ENCODE data around the gene KLF5.

GRCh38 chr13:73062468-73062867 is 3.7 kb downstream of the KLF5 start:
- TF ChIP-seq USF2 (CRISPR knock-in tag; IDR thresholded peaks at IDR 0.05): no peak
- TF ChIP-seq, protein P1, sequence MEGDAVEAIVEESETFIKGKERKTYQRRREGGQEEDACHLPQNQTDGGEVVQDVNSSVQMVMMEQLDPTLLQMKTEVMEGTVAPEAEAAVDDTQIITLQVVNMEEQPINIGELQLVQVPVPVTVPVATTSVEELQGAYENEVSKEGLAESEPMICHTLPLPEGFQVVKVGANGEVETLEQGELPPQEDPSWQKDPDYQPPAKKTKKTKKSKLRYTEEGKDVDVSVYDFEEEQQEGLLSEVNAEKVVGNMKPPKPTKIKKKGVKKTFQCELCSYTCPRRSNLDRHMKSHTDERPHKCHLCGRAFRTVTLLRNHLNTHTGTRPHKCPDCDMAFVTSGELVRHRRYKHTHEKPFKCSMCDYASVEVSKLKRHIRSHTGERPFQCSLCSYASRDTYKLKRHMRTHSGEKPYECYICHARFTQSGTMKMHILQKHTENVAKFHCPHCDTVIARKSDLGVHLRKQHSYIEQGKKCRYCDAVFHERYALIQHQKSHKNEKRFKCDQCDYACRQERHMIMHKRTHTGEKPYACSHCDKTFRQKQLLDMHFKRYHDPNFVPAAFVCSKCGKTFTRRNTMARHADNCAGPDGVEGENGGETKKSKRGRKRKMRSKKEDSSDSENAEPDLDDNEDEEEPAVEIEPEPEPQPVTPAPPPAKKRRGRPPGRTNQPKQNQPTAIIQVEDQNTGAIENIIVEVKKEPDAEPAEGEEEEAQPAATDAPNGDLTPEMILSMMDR (IDR thresholded peaks at IDR 0.05): no peak
- no peak for TF ChIP-seq FOXP4 (CRISPR knock-in tag; IDR thresholded peaks at IDR 0.05)
- TF ChIP-seq, protein P2, sequence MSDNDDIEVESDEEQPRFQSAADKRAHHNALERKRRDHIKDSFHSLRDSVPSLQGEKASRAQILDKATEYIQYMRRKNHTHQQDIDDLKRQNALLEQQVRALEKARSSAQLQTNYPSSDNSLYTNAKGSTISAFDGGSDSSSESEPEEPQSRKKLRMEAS (CRISPR knock-in tag; IDR thresholded peaks at IDR 0.05): no peak
- no peak for TF ChIP-seq RELA (CRISPR knock-in tag; IDR thresholded peaks at IDR 0.05; ENCODE audit: borderline replicate concordance)
- TF ChIP-seq, protein P3, sequence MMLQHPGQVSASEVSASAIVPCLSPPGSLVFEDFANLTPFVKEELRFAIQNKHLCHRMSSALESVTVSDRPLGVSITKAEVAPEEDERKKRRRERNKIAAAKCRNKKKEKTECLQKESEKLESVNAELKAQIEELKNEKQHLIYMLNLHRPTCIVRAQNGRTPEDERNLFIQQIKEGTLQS (CRISPR knock-in tag; conservative IDR thresholded peaks at IDR 0.05): no peak
- no peak for TF ChIP-seq ATF2 (CRISPR knock-in tag; IDR thresholded peaks at IDR 0.05; ENCODE audit: borderline replicate concordance, low read depth)
- TF ChIP-seq, protein P4, sequence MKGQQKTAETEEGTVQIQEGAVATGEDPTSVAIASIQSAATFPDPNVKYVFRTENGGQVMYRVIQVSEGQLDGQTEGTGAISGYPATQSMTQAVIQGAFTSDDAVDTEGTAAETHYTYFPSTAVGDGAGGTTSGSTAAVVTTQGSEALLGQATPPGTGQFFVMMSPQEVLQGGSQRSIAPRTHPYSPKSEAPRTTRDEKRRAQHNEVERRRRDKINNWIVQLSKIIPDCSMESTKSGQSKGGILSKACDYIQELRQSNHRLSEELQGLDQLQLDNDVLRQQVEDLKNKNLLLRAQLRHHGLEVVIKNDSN (CRISPR knock-in tag; IDR thresholded peaks at IDR 0.05): no peak
- no peak for TF ChIP-seq CREM (CRISPR knock-in tag; IDR thresholded peaks at IDR 0.05)
- TF ChIP-seq ESRRA (CRISPR knock-in tag; IDR thresholded peaks at IDR 0.05; ENCODE audit: borderline replicate concordance): no peak
- TF ChIP-seq ETV6 (CRISPR knock-in tag; IDR thresholded peaks at IDR 0.05): no peak
- no peak for TF ChIP-seq SP1 (CRISPR knock-in tag; conservative IDR thresholded peaks at IDR 0.05)
- TF ChIP-seq, protein P5, sequence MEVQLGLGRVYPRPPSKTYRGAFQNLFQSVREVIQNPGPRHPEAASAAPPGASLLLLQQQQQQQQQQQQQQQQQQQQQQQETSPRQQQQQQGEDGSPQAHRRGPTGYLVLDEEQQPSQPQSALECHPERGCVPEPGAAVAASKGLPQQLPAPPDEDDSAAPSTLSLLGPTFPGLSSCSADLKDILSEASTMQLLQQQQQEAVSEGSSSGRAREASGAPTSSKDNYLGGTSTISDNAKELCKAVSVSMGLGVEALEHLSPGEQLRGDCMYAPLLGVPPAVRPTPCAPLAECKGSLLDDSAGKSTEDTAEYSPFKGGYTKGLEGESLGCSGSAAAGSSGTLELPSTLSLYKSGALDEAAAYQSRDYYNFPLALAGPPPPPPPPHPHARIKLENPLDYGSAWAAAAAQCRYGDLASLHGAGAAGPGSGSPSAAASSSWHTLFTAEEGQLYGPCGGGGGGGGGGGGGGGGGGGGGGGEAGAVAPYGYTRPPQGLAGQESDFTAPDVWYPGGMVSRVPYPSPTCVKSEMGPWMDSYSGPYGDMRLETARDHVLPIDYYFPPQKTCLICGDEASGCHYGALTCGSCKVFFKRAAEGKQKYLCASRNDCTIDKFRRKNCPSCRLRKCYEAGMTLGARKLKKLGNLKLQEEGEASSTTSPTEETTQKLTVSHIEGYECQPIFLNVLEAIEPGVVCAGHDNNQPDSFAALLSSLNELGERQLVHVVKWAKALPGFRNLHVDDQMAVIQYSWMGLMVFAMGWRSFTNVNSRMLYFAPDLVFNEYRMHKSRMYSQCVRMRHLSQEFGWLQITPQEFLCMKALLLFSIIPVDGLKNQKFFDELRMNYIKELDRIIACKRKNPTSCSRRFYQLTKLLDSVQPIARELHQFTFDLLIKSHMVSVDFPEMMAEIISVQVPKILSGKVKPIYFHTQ (CRISPR knock-in tag; IDR thresholded peaks at IDR 0.05): no peak
- no peak for TF ChIP-seq EMX1 (CRISPR knock-in tag; IDR thresholded peaks at IDR 0.05)

Data from WTC11 (cell line).